AG04450 (cell line): ENCODE measurements around the gene FIBCD1. TPM values are rescaled to one million over a fixed set of nuclear protein-coding genes. Genes with fewer than 3 reads are reported as not detected.

Source experiments
- CTCF ChIA-PET: fragments of 300-600, 350-600 bp; formaldehyde crosslinking; extraction: SDS; loops from one replicate; lab custom pipeline; 2022; ENCODE audit warnings: antibody characterized with exemption, inconsistent platforms; lab: Charles Lee
- POLR2A ChIA-PET: fragments of 350-600 bp; formaldehyde crosslinking; extraction: SDS; loops from one replicate; lab custom pipeline; 2021; ENCODE audit warnings: antibody characterized with exemption, inconsistent platforms; lab: Yijun Ruan, JAX
- DNase-seq: peaks from one replicate; pipeline ENCODE4 v3.0.0-alpha.2; 2011; ENCODE audit warnings: low read depth, low spot score
- H3K27ac ChIP-seq: one replicate; pipeline ENCODE4 v1.5.1; 2012; ENCODE audit warnings: low read depth, low read length, control low read depth
- H3K27me3 ChIP-seq: one replicate; pipeline ENCODE4 v1.6.0; 2012; ENCODE audit warnings: low read length; ENCODE audit not compliant: control insufficient read depth, insufficient read depth
- H3K4me3 ChIP-seq: 2 replicates; pipeline ENCODE4 v1.5.1; 2011; ENCODE audit warnings: mild to moderate bottlenecking, low read depth, low read length, control low read depth
- H3K9me3 ChIP-seq: 2 replicates; pipeline ENCODE4 v1.5.1; 2012; ENCODE audit warnings: low read length; ENCODE audit not compliant: control insufficient read depth, insufficient read depth
- polyA plus RNA-seq: library from polyadenylated mRNA; depleted of rRNA; stranded (reverse); fragments of >200 nt; gene quantifications from 2 replicates; pipeline ENCODE4 v1.2.3, GENCODE V29; 2011
- TF ChIP-seq, protein P1 (sequence below): IDR thresholded peaks from 2 replicates; pipeline ENCODE4 v1.5.1; 2011; ENCODE audit warnings: low read depth, low read length, control low read depth, inconsistent platforms

The FIBCD1 gene
- polyA plus RNA-seq, 1 experiment: 2.2 TPM

DNA sequence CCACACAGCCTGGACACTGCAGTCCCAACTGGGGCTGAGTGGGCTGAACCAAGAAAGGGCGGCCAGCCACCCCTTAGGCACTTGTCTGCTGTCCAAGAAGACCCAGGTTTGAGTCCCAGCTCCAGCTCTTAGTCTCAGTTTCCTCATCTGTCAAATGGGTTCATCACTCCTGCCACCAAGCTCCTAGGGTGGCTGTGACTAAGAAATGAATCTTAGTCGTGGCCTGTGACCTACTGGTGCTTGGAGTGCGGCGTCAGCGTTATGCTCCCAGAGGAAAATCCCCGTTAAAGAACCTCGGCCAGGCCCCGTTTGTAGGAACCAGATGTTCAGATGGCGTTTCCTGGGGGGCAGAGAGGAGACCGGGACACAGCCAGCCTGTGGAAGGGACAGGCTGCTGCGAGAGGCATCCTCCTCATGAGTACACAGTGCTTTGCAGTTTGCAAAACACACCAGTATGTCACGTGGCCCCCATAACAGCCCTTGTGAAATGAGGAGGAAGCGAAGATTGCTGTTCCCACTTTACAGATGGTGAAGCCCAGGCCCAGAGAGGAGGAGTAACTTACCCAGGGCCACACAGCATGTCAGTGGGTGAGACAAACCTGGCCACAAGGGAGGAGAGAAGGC, 3.3 kb downstream of the FIBCD1 start:
- Histone ChIP-seq H3K27ac (peak overlapping the region; percentile 32), H3K9me3 (no peaks in the 10 kb centered on the region), H3K4me3 (no peak overlapping the region), H3K27me3 (peaks cover 9% of the 10 kb centered on the region)
- ChIA-PET CTCF (interaction anchor here (0.6 to 1.6 kb wide), 4 partner anchors 22 to 235 kb away, joined by 3 to 7 read pairs (median 4); no protein-coding TSS in a partner anchor), POLR2A (interaction anchor here (0.6 kb wide), 1 partner anchor 149 kb away, joined by 3 read pairs; no protein-coding TSS in a partner anchor)
- DNase-seq: no peak
- TF ChIP-seq, protein P1, sequence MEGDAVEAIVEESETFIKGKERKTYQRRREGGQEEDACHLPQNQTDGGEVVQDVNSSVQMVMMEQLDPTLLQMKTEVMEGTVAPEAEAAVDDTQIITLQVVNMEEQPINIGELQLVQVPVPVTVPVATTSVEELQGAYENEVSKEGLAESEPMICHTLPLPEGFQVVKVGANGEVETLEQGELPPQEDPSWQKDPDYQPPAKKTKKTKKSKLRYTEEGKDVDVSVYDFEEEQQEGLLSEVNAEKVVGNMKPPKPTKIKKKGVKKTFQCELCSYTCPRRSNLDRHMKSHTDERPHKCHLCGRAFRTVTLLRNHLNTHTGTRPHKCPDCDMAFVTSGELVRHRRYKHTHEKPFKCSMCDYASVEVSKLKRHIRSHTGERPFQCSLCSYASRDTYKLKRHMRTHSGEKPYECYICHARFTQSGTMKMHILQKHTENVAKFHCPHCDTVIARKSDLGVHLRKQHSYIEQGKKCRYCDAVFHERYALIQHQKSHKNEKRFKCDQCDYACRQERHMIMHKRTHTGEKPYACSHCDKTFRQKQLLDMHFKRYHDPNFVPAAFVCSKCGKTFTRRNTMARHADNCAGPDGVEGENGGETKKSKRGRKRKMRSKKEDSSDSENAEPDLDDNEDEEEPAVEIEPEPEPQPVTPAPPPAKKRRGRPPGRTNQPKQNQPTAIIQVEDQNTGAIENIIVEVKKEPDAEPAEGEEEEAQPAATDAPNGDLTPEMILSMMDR: no peak

DNA sequence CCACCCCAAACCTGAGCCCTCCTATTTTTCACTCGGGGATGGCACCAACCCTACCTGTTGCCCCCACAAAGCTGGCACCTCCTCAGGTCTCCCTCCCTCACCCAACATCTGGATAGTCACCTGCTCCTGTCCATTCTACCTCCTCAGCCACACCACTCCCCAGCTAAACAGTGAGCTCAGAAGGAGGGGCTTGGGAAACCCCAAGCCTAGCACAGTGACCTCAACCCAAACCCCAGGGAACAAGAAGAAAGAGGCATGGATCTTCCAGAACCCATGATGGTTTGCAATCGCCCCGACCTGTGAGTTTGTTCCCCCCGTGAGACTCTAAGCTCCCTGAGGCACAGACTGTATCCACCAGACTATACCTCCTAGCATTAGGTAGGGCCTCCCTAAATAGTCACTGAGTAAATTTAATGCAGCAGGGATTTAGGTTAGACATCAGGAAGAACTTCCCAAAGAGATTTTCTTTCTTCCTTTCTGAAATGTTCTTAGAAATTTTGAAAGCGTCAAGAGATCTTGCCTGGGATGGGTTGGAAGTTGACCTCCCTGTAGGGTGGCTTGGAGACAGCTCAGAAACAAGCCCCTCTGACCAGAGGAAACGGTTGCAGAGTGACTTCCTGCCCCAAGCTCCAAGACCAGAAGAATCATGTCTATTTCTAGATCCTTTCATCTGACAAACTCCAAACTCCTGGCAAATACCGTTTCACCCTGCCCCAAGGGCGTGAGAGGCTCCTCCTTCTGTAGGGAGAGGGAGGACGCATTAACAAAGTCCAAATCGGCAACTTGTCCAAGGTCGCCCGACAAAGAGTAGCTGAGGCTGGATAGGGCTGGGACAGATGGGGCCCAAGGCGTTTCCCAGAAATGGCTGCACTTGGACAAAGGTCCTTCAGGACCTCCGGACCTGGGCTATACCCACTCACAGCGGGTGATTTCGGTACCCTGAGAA, 4.1 kb downstream of the FIBCD1 start:
- Histone ChIP-seq H3K9me3 (no peaks in the 10 kb centered on the region), H3K4me3 (no peak overlapping the region), H3K27ac (no peak overlapping the region), H3K27me3 (peaks cover 1% of the 10 kb centered on the region)
- ChIA-PET POLR2A (interaction anchor here (0.6 kb wide), 1 partner anchor 150 kb away, joined by 3 read pairs; no protein-coding TSS in a partner anchor), CTCF (interaction anchor here (0.6 to 1.6 kb wide), 4 partner anchors 17 to 234 kb away, joined by 3 to 7 read pairs (median 3); no protein-coding TSS in a partner anchor)
- DNase-seq: no peak
- TF ChIP-seq, protein P1: no peak

DNA sequence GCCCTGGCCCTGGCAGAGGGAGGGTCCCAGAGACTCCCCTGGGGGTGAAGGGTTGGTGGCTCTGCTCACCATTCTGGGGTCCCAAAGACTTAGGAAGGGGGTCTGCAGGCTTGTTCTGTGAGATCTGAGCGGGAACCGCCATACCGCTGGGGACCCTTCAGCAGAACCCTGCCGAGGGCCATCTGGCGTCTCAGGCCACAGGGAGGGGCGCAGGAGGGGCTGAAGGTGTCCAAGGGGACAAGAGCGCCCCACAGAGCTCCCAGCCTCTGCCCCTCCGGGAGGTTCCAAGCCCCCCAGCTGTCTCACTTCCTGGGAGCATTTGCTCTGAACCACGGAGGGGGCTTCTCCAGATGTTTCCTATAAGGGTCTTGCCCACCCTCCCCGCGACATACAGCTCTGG, 4.8 kb downstream of the FIBCD1 start:
- Histone ChIP-seq H3K4me3 (no peak overlapping the region), H3K27ac (no peak overlapping the region), H3K27me3 (no peaks in the 10 kb centered on the region), H3K9me3 (no peaks in the 10 kb centered on the region)
- ChIA-PET POLR2A (interaction anchor here (2.3 kb wide), 1 partner anchor 21 kb away, joined by 9 read pairs; no protein-coding TSS in a partner anchor), CTCF (interaction anchor here (1.1 to 2.2 kb wide), 4 partner anchors 17 to 233 kb away, joined by 3 to 13 read pairs (median 6); no protein-coding TSS in a partner anchor)
- TF ChIP-seq, protein P1: no peak
- no peak for DNase-seq

DNA sequence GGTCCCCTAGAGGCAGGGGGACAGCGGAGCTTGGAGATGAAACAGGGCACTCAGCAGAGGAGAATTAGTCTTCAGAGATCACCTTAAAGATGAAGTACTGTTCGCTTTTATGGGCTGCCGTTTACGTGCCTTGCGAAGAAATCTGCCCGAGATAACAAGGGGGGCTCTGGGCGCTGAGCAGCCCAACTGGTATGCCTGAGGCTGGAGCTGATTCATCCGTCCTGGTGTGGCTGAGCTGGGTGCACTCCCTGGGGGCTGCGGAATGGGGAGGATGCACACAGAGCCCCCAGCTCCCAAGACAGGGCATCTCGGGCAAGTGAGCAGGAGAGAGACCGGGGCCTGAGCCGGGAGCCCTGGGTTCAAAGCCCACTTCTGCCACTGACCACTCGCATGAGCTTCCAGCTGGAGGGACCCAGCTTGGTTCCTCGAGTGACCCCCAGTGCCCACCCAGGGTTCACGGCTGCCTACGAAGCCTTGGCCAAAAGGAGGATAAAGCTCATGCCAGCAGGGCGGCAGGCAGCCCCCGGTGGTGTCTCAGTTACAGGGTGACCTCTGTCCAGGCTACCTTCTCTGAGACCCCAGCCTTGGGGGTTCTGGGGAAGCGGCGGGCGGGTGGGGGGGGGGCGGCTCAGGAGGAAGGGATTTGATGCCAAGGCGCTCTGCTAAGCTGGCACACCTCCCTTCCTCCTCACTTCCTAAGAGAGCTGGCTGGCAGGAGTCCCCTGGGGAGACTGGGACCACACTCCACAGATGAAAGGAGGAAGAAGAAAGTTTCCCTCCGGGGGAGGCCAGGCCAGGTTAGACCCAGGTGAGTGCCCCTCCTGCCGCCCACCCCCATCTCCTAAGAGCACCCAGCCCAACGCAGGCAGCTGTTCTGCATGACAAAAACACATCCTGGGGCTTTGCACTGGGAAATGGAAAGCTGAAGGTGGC, 5.7 kb downstream of the FIBCD1 start:
- ChIA-PET POLR2A (interaction anchor here (0.5 to 2.3 kb wide), 3 partner anchors 20 to 74 kb away, joined by 3 to 9 read pairs (median 3); no protein-coding TSS in a partner anchor), CTCF (interaction anchor here (1.1 to 2.2 kb wide), 5 partner anchors 18 to 232 kb away, joined by 3 to 14 read pairs (median 5); no protein-coding TSS in a partner anchor)
- peak overlapping the region; percentile 29 for H3K4me3 ChIP-seq
- DNase-seq: no peak
- H3K27ac ChIP-seq: peak overlapping the region; percentile 87
- H3K27me3 ChIP-seq: no peaks in the 10 kb centered on the region
- H3K9me3 ChIP-seq: no peaks in the 10 kb centered on the region
- TF ChIP-seq, protein P1: no peak
